H1 (cell line): ENCODE results near the gene TMEM209. TPM values are rescaled to one million over a fixed set of nuclear protein-coding genes. Genes with fewer than 3 reads are reported as not detected.

Experiments used
- CTCF ChIA-PET: fragments of 300-600 bp; sonication (Branson Sonifier 250); formaldehyde crosslinking; loops from one replicate; lab custom pipeline; 2021; ENCODE audit not compliant: partially characterized antibody; lab: Charles Lee
- POLR2A ChIA-PET: fragments of 300-600 bp; sonication (Branson Sonifier 250); formaldehyde crosslinking; loops from one replicate; lab custom pipeline; 2021; ENCODE audit warnings: inconsistent platforms; ENCODE audit not compliant: partially characterized antibody; lab: Charles Lee
- DNase-seq, 2 experiments: peaks; one replicate each; pipeline versions ENCODE4 v3.0.0 to v3.0.0-alpha.2; 2010 to 2022; ENCODE audit warnings: low spot score in 2 of 2, low read depth in 1 of 2, mixed read lengths in 1 of 2
- FAIRE-seq: peaks from 2 replicates; lab custom pipeline; 2011; peaks lifted over from hg19 to GRCh38; lab: Jason Lieb, UNC
- H2AFZ ChIP-seq: 2 replicates; pipeline ENCODE4 v1.8.1; 2012; ENCODE audit warnings: low read length, inconsistent platforms
- H2AK5ac ChIP-seq: 2 replicates; pipeline ENCODE4 v1.6.1; 2013; ENCODE audit warnings: low read depth, low read length
- H2BK120ac ChIP-seq: replicated peaks from 2 replicates; pipeline ENCODE3; 2013; ENCODE audit warnings: low read depth, low read length, inconsistent platforms
- H2BK12ac ChIP-seq: 2 replicates; pipeline ENCODE4 v1.6.1; 2013; ENCODE audit warnings: low read depth, low read length
- H2BK15ac ChIP-seq: 2 replicates; pipeline ENCODE4 v1.6.1; 2013; ENCODE audit warnings: low read length
- H2BK20ac ChIP-seq: 2 replicates; pipeline ENCODE4 v1.6.1; 2013; ENCODE audit warnings: low read length
- H2BK5ac ChIP-seq: 2 replicates; pipeline ENCODE4 v1.6.1; 2013; ENCODE audit warnings: low read depth, low read length
- H3K14ac ChIP-seq: 2 replicates; pipeline ENCODE4 v1.6.1; 2013; ENCODE audit warnings: inconsistent platforms; ENCODE audit not compliant: insufficient read length
- H3K18ac ChIP-seq: 2 replicates; pipeline ENCODE4 v1.6.1; 2013; ENCODE audit warnings: low read length; ENCODE audit errors: extremely low read depth
- H3K23ac ChIP-seq: 2 replicates; pipeline ENCODE4 v1.6.1; 2013; ENCODE audit warnings: inconsistent platforms; ENCODE audit not compliant: insufficient read length
- H3K23me2 ChIP-seq: 2 replicates; pipeline ENCODE4 v1.6.1; 2013; ENCODE audit warnings: low read depth, low read length
- H3K27ac ChIP-seq: 2 replicates; pipeline ENCODE4 v1.6.1; 2011; ENCODE audit warnings: low read depth, low read length, inconsistent platforms
- H3K27me3 ChIP-seq, 4 experiments: replicated peaks in 1 of 4; 1 replicate in 1 of 4; 2 replicates in 3 of 4; pipeline versions ENCODE4 v1.6.1 to v1.8.1; 2011 to 2013; ENCODE audit warnings: low read length in 3 of 4, mild to moderate bottlenecking in 3 of 4, inconsistent platforms in 2 of 4, mixed read lengths in 2 of 4, moderate library complexity in 1 of 4; ENCODE audit not compliant: control insufficient read depth in 3 of 4, insufficient read depth in 3 of 4; ENCODE audit errors: extremely low read depth in 1 of 4
- H3K36me3 ChIP-seq, 4 experiments: 2 replicates each; pipeline versions ENCODE4 v1.6.1 to v1.8.1; 2011 to 2013; ENCODE audit warnings: mild to moderate bottlenecking in 4 of 4, low read length in 3 of 4, moderate library complexity in 2 of 4, control low read depth in 1 of 4, inconsistent platforms in 1 of 4; ENCODE audit not compliant: insufficient read depth in 4 of 4, control insufficient read depth in 2 of 4
- H3K4ac ChIP-seq: replicated peaks from 2 replicates; pipeline ENCODE3; 2013; ENCODE audit warnings: low read length, low read depth, mixed read lengths, inconsistent platforms; ENCODE audit not compliant: insufficient read length
- H3K4me1 ChIP-seq, 4 experiments: replicated peaks in 1 of 4; 1 replicate in 1 of 4; 2 replicates in 3 of 4; pipeline versions ENCODE4 v1.6.1 to v1.8.1; 2011 to 2013; ENCODE audit warnings: low read length in 3 of 4, inconsistent platforms in 2 of 4, mixed read lengths in 1 of 4; ENCODE audit not compliant: insufficient read depth in 4 of 4, control insufficient read depth in 3 of 4
- H3K4me2 ChIP-seq, 2 experiments: 2 replicates each; pipeline versions ENCODE4 v1.6.1 to v1.8.1; 2011 to 2013; ENCODE audit warnings: low read depth in 2 of 2, low read length in 2 of 2, control low read depth in 1 of 2, inconsistent platforms in 1 of 2, mild to moderate bottlenecking in 1 of 2; ENCODE audit not compliant: insufficient read depth in 1 of 2
- H3K4me3 ChIP-seq, 4 experiments: fragments of 200-600, 300-600 bp in 1 of 4; sonication (generic), shearing (Covaris generic), sonication (Bioruptor Twin) in 1 of 4; 2 replicates each; pipeline versions ENCODE4 v1.5.1 to v1.8.1; 2011 to 2016; ENCODE audit warnings: low read length in 4 of 4, low read depth in 3 of 4, control low read depth in 2 of 4, inconsistent platforms in 2 of 4, mild to moderate bottlenecking in 2 of 4, mixed read lengths in 1 of 4, moderate library complexity in 1 of 4; ENCODE audit not compliant: insufficient read depth in 2 of 4; ENCODE audit errors: extremely low read depth in 1 of 4
- H3K56ac ChIP-seq: replicated peaks from 2 replicates; pipeline ENCODE3; 2013; ENCODE audit warnings: low read depth, mild to moderate bottlenecking, mixed read lengths, low read length, inconsistent platforms; ENCODE audit not compliant: insufficient read length
- H3K79me1 ChIP-seq: 2 replicates; pipeline ENCODE4 v1.6.1; 2013; ENCODE audit warnings: low read depth, low read length, control low read depth
- H3K79me2 ChIP-seq, 2 experiments: 2 replicates each; pipeline versions ENCODE4 v1.6.1 to v1.8.1; 2012 to 2013; ENCODE audit warnings: low read length in 2 of 2, mild to moderate bottlenecking in 2 of 2, inconsistent platforms in 1 of 2; ENCODE audit not compliant: insufficient read depth in 2 of 2, control insufficient read depth in 1 of 2
- H3K9ac ChIP-seq, 4 experiments: replicated peaks in 1 of 4; 1 replicate in 1 of 4; 2 replicates in 3 of 4; pipeline versions ENCODE4 v1.6.1 to v1.8.1; 2011 to 2013; ENCODE audit warnings: low read depth in 3 of 4, low read length in 3 of 4, control low read depth in 2 of 4, mild to moderate bottlenecking in 2 of 4, moderate library complexity in 2 of 4, inconsistent platforms in 1 of 4; ENCODE audit errors: extremely low read depth in 1 of 4
- H3K9me3 ChIP-seq, 2 experiments: 2 replicates each; pipeline versions ENCODE4 v1.6.1 to v1.8.1; 2012 to 2013; ENCODE audit warnings: mild to moderate bottlenecking in 2 of 2, moderate library complexity in 2 of 2, control low read depth in 1 of 2, inconsistent platforms in 1 of 2, low read depth in 1 of 2, low read length in 1 of 2, mixed read lengths in 1 of 2; ENCODE audit not compliant: insufficient read depth in 2 of 2
- H4K20me1 ChIP-seq, 2 experiments: replicated peaks in 1 of 2; 2 replicates each; pipeline versions ENCODE3 to v1.8.1; 2011 to 2013; ENCODE audit warnings: inconsistent platforms in 2 of 2, low read length in 2 of 2, mild to moderate bottlenecking in 1 of 2; ENCODE audit not compliant: insufficient read depth in 2 of 2, control insufficient read depth in 1 of 2
- H4K5ac ChIP-seq: 2 replicates; pipeline ENCODE4 v1.6.1; 2013; ENCODE audit warnings: low read length, low read depth, mixed read lengths, inconsistent platforms; ENCODE audit not compliant: insufficient read length
- H4K8ac ChIP-seq: 2 replicates; pipeline ENCODE4 v1.8.0; 2013; ENCODE audit warnings: mild to moderate bottlenecking, moderate library complexity, low read length, inconsistent platforms; ENCODE audit not compliant: insufficient read depth; ENCODE audit errors: extremely low read depth
- H4K91ac ChIP-seq: replicated peaks from 2 replicates; pipeline ENCODE3; 2013; ENCODE audit warnings: low read length, mixed read lengths, inconsistent platforms; ENCODE audit not compliant: insufficient read length
- CREB1 ChIP-seq: IDR thresholded peaks from 2 replicates; pipeline ENCODE4 v1.6.1; 2012; ENCODE audit warnings: inconsistent platforms
- GABPA ChIP-seq: IDR thresholded peaks from 2 replicates; pipeline ENCODE4 v1.6.1; 2011; ENCODE audit warnings: mild to moderate bottlenecking, low read length, moderate library complexity, borderline replicate concordance; ENCODE audit not compliant: insufficient read depth
- HDAC2 ChIP-seq, 2 experiments: fragments of 300-600 bp in 1 of 2; sonication (generic) in 1 of 2; IDR thresholded peaks; 2 replicates each; pipeline ENCODE4 v1.6.1; 2011 to 2012; ENCODE audit warnings: low read depth in 2 of 2, low read length in 2 of 2, mild to moderate bottlenecking in 2 of 2, moderate library complexity in 2 of 2, borderline replicate concordance in 1 of 2, inconsistent platforms in 1 of 2
- JUN ChIP-seq: IDR thresholded peaks from 2 replicates; pipeline ENCODE4 v1.6.1; 2011; ENCODE audit warnings: low read depth, mild to moderate bottlenecking, improper control_type of control experiment, low read length
- KDM5A ChIP-seq: fragments of 200-600 bp; IDR thresholded peaks from 2 replicates; pipeline ENCODE4 v1.7.1; 2012; ENCODE audit warnings: mild to moderate bottlenecking, low read length, inconsistent platforms, mixed read lengths
- POLR2A ChIP-seq, 2 experiments: IDR thresholded peaks; 1 replicate in 1 of 2; 2 replicates in 1 of 2; pipeline ENCODE4 v1.6.1; 2011; ENCODE audit warnings: low read depth in 2 of 2, low read length in 2 of 2, mild to moderate bottlenecking in 2 of 2; ENCODE audit errors: control extremely low read depth in 1 of 2
- RNF2 ChIP-seq: fragments of 200-900, 300-1000 bp; sonication (generic); IDR thresholded peaks from 2 replicates; pipeline ENCODE4 v1.7.1; 2016; ENCODE audit warnings: borderline replicate concordance, low read depth, mild to moderate bottlenecking, antibody characterized with exemption, low read length; ENCODE audit not compliant: poor library complexity, severe bottlenecking; ENCODE audit errors: missing control alignments
- SAP30 ChIP-seq: fragments of 300-600 bp; sonication (generic); IDR thresholded peaks from 2 replicates; pipeline ENCODE4 v1.7.1; 2012; ENCODE audit warnings: low read length, moderate library complexity, mild to moderate bottlenecking, inconsistent platforms; ENCODE audit not compliant: insufficient read depth, insufficient replicate concordance
- SP1 ChIP-seq: IDR thresholded peaks from 2 replicates; pipeline ENCODE4 v1.6.1; 2011; ENCODE audit warnings: low read depth, low read length
- TAF1 ChIP-seq: IDR thresholded peaks from 2 replicates; pipeline ENCODE4 v1.6.1; 2011; ENCODE audit warnings: mild to moderate bottlenecking, low read depth, low read length
- TAF7 ChIP-seq: optimal IDR thresholded peaks from 2 replicates; pipeline ENCODE3; 2011; ENCODE audit warnings: low read depth, mild to moderate bottlenecking, inconsistent platforms, low read length, moderate library complexity, borderline replicate concordance
- WGBS, 2 experiments: shearing (Covaris generic) in 1 of 2; methylation state at CpG; one replicate each; pipeline versions ENCODE4 v1.1.6 to v1.1.7; 2013 to 2015; ENCODE audit warnings: low lambda C conversion rate in 2 of 2, mixed read lengths in 2 of 2, inconsistent platforms in 1 of 2, low coverage in 1 of 2, missing lambda C conversion rate in 1 of 2; ENCODE audit not compliant: insufficient replicate concordance in 2 of 2, insufficient coverage in 1 of 2, insufficient read length in 1 of 2; ENCODE audit errors: extremely low coverage in 1 of 2, missing lambda C conversion rate in 1 of 2; 5-methylcytosine and 5-hydroxymethylcytosine counted together
- polyA plus RNA-seq, 7 experiments: library from polyadenylated mRNA; depleted of rRNA in 3 of 7; stranded (reverse) in 5 of 7; unstranded in 2 of 7; fragments of >200 nt in 5 of 7; fragments of 200-250 nt in 2 of 7; gene quantifications; 1 replicate in 5 of 7; 2 replicates in 1 of 7; 4 replicates in 1 of 7; pipeline versions ENCODE4 v1.2.1 to v1.2.3, GENCODE V29; 2011 to 2013; ENCODE audit warnings: missing spikeins in 2 of 7, mixed read lengths in 2 of 7
- total RNA-seq: library from RNA; stranded (reverse); fragmentation: NEBNext Ultra II Directional; extraction: Animal tissue kit (Norgen Biotek cat#: 25700); gene quantifications from 2 replicates; pipeline ENCODE4 v1.2.1, GENCODE V29; 2021
- TF ChIP-seq, protein P1 (sequence below): IDR thresholded peaks from 2 replicates; pipeline ENCODE4 v1.6.1; 2012; ENCODE audit warnings: low read length, inconsistent platforms

Gene TMEM209
- total and polyA plus RNA-seq, 2 of the 8 experiments (the other 6 are each of a cell fraction or from before 2014, with no cell fraction given): 28.5 to 30.5 TPM

DNA sequence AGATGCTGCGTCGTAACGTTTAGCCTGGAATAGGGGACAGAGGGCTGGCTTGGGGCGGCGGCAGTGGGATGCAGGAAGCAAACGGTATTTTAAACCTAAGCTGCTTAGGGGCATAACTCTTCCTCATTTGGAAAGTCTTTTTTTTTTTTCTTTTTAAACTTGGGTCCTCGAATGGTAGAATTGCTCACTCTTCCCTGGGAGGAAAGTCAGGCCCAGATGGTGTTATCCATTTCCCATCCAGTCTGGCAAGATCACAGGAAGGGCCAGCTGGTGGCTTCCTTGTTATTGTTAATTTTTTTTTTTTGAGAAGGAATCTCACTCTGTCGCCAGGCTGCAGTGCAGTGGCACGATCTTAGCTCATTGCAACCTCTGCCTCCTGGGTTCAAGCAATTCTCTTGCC, 56.6 kb downstream of the TMEM209 start:
- ChIA-PET CTCF (interaction anchor here (0.8 to 1.6 kb wide), 3 partner anchors 13 to 85 kb away, joined by 3 to 4 read pairs (median 3); no protein-coding TSS in a partner anchor), POLR2A (interaction anchor here (0.8 kb wide), 1 partner anchor 8 kb away, joined by 3 read pairs; no protein-coding TSS in a partner anchor)
- H3K23ac ChIP-seq: no peak overlapping the region
- no peaks in the 10 kb centered on the region for H3K9me3 ChIP-seq
- no peaks in the 10 kb centered on the region for H3K79me1 ChIP-seq
- no peak overlapping the region for H2AK5ac ChIP-seq
- H3K4ac ChIP-seq: no peak overlapping the region
- H3K79me2 ChIP-seq: no peaks in the 10 kb centered on the region
- no peak overlapping the region for H2BK20ac ChIP-seq
- no peak overlapping the region for H2BK120ac ChIP-seq
- H4K8ac ChIP-seq: no peak overlapping the region
- no peaks in the 10 kb centered on the region; a peak in 1 of 7 replicates for H3K27me3 ChIP-seq
- WGBS, 2 experiments: 97% methylated on average over 9 of the region's 9 CpGs; no CpG with 5 or more reads in 1 of the 2 experiments
- H2BK5ac ChIP-seq: no peak overlapping the region
- H3K4me2 ChIP-seq: no peak overlapping the region
- no peak overlapping the region for H3K56ac ChIP-seq
- peaks cover 0 to 4% (median under 1%) of the 10 kb centered on the region in 4 experiments; a peak in 4 of 7 replicates for H3K4me1 ChIP-seq
- no peak overlapping the region for H2BK15ac ChIP-seq
- no peak overlapping the region for H3K14ac ChIP-seq
- H2AFZ ChIP-seq: no peak overlapping the region
- no peak overlapping the region for H3K18ac ChIP-seq
- peaks cover 12% of the 10 kb centered on the region; the same call in 1 of the 2 replicates for H3K23me2 ChIP-seq
- no peak overlapping the region for H2BK12ac ChIP-seq
- no peak for DNase-seq
- H3K4me3 ChIP-seq: no peak overlapping the region
- H4K5ac ChIP-seq: no peak overlapping the region
- peaks cover 0 to 10% of the 10 kb centered on the region in 2 experiments for H4K20me1 ChIP-seq
- H4K91ac ChIP-seq: no peak overlapping the region
- no peak for FAIRE-seq
- no peak overlapping the region for H3K9ac ChIP-seq
- no peak overlapping the region for H3K27ac ChIP-seq
- no peaks in the 10 kb centered on the region; a peak in 1 of 8 replicates for H3K36me3 ChIP-seq
- TF ChIP-seq RNF2: no peak
- no peak for TF ChIP-seq GABPA
- TF ChIP-seq TAF7: no peak
- no peak for TF ChIP-seq POLR2A (IDR thresholded peaks at IDR 0.05; ENCODE audit: control extremely low read depth in 1 of 2, low read depth in 2 of 2, low read length in 2 of 2)
- TF ChIP-seq CREB1: no peak
- TF ChIP-seq SP1: no peak
- no peak for TF ChIP-seq SAP30
- no peak for TF ChIP-seq JUN
- TF ChIP-seq HDAC2 (IDR thresholded peaks at IDR 0.05; ENCODE audit: borderline replicate concordance in 1 of 2, low read depth in 2 of 2, low read length in 2 of 2): no peak
- no peak for TF ChIP-seq KDM5A
- no peak for TF ChIP-seq TAF1
- TF ChIP-seq, protein P1, sequence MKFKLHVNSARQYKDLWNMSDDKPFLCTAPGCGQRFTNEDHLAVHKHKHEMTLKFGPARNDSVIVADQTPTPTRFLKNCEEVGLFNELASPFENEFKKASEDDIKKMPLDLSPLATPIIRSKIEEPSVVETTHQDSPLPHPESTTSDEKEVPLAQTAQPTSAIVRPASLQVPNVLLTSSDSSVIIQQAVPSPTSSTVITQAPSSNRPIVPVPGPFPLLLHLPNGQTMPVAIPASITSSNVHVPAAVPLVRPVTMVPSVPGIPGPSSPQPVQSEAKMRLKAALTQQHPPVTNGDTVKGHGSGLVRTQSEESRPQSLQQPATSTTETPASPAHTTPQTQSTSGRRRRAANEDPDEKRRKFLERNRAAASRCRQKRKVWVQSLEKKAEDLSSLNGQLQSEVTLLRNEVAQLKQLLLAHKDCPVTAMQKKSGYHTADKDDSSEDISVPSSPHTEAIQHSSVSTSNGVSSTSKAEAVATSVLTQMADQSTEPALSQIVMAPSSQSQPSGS: no peak
